Measurements from ENCODE around the gene DIPK1A.

GRCh38 chr1:92992877-92993276 is 31.6 kb upstream of the DIPK1A start:
- TF ChIP-seq CTCF (IDR thresholded peaks at IDR 0.05) (no peak), ZFX (IDR thresholded peaks at IDR 0.05; ENCODE audit: borderline replicate concordance) (no peak)
